Neural crest cell (in vitro differentiated cells): ENCODE measurements around the gene BCR. TPM values are rescaled to one million over a fixed set of nuclear protein-coding genes. Genes with fewer than 3 reads are reported as not detected.

Source experiments
- DNase-seq: peaks from one replicate; pipeline ENCODE4 v3.0.0; 2021; ENCODE audit warnings: low read depth, mixed read lengths, low spot score
- H3K27ac Mint-ChIP-seq: one replicate; pipeline ENCODE4 v1.8.0; 2021; ENCODE audit warnings: mild to moderate bottlenecking, mixed read lengths; ENCODE audit not compliant: unreplicated experiment
- H3K27me3 Mint-ChIP-seq: 2 replicates; pipeline ENCODE4 v1.8.0; 2021; ENCODE audit warnings: low read depth, mild to moderate bottlenecking, mixed read lengths
- H3K36me3 Mint-ChIP-seq: 2 replicates; pipeline ENCODE4 v1.8.0; 2021; ENCODE audit warnings: low read depth, mild to moderate bottlenecking, mixed read lengths
- H3K4me1 Mint-ChIP-seq: 2 replicates; pipeline ENCODE4 v1.8.0; 2021; ENCODE audit warnings: mixed read lengths
- H3K4me3 Mint-ChIP-seq: one replicate; pipeline ENCODE4 v1.8.0; 2021; ENCODE audit warnings: mild to moderate bottlenecking, mixed read lengths
- H3K9me3 Mint-ChIP-seq: 2 replicates; pipeline ENCODE4 v1.8.0; 2021; ENCODE audit warnings: mixed read lengths
- CTCF ChIP-seq: fragments of 200-600 bp; sonication (generic); conservative IDR thresholded peaks from 2 replicates; pipeline ENCODE4 v1.5.0; 2021; ENCODE audit warnings: antibody characterized with exemption, mild to moderate bottlenecking
- total RNA-seq: library from RNA; stranded (reverse); gene quantifications from 2 replicates; pipeline ENCODE4 v1.2.1, GENCODE V29; 2021

BCR gene
- total RNA-seq, 1 donor from 2014 or later, result 54.2 TPM

DNA sequence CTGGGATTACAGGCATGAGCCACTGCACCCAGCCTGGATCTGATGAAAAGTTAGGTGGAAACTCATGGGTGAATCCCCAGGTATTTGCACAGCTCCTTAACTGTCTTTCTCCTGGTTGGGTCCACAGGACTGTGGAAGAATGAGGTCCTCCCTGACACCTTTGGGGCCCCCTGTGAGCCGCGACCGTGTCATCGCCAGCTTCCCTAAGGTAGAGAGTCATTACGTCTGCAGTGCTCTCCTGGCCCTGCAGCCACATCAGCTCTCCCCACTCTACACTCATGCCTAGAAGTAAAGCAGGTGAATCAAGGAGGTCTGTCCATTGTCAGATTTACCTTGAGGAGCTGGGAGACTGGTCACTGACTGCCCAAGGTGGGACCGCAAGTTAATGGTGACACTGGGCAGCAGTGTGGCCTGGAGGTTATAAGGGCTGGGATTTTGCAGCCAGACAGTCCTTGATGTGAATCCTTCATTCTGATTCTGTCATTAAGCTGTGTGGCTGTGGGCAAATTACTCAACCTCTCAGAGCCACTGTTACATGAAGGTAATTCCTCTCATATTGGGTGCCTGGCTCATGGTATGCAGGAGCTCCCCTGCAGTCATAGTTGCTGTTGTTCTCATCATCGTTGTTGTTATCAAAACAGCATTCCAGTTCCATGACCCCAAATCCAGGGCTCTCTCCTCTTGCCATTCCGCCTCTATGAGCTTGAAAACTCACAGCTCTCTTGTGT, 33.7 kb upstream of the BCR start:
- peak overlapping the region; percentile 91 for H3K4me3 Mint-ChIP-seq
- H3K27ac Mint-ChIP-seq, result no peak overlapping the region
- no peak for TF ChIP-seq CTCF
- DNase-seq, result no peak
- H3K36me3 Mint-ChIP-seq, result peaks cover 2% of the 10 kb centered on the region
- H3K4me1 Mint-ChIP-seq, result peaks cover 43% of the 10 kb centered on the region
- H3K9me3 Mint-ChIP-seq, result no peaks in the 10 kb centered on the region
- H3K27me3 Mint-ChIP-seq, result no peaks in the 10 kb centered on the region

DNA sequence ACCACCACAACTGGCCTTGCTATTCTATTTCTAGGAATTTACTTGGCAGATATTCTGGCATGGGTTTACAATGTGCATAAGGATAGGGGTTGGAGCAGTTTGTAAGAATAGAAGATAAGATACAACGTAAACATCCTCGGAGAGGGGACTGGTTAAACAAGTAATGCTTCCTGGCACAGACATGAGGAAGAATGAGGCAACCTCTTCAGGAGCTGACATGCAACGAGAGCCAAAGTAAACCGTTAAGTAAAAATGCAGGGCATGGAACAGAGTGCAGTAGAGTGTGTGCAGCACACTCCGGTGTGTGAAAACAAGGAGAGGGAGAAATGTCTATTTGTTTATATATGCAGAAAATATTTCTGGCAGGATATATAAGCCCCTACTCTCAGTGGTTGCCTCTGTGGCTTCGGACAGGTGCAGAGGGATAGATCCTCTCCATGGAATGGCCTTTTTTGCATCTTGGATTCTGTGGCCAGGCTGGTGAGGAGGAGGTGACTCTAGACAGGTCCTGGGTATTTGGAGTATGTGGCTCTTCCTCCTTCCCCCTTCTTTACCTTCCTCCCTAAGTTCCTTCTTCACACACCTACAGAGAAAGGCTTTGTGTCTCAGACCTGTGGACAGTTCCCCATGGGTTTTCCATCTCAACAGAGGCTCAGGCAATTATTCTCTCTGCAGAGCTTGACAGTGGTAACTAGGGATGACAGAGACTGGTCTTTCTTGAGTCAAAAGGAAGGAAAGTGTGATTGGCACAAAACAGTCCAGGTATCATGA, 32.5 kb upstream of the BCR start:
- no peak for TF ChIP-seq CTCF
- H3K36me3 Mint-ChIP-seq, result peaks cover 2% of the 10 kb centered on the region
- DNase-seq, result no peak
- H3K4me3 Mint-ChIP-seq, result peak overlapping the region; percentile 9
- H3K9me3 Mint-ChIP-seq, result no peaks in the 10 kb centered on the region
- peaks cover 32% of the 10 kb centered on the region for H3K4me1 Mint-ChIP-seq
- H3K27me3 Mint-ChIP-seq, result no peaks in the 10 kb centered on the region
- H3K27ac Mint-ChIP-seq, result no peak overlapping the region

DNA sequence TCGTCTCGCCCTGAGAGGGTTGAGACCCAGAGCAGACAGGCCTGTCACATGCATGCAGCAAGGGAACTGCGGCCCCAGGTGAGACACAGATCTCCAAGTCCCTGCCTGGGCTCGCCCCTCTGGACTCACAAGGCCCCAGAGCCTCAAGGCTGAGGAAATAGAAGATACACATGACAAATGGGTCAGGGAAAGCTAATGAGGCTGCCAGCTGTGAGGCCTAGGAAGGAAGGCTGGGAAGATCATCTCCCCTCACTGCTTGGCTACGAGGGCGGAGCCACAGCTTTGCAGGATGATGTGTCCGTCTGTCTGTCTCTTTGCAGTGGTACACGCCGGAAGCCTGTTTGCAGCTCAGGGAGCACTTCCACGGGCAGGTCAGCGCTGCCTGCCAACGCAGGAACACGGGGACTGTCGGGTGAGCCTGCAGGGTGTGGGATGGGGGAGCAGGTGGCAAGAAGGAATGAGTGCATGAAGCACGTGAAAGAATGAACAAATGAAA, 30.5 kb upstream of the BCR start:
- Mint-ChIP-seq H3K27ac (no peak overlapping the region), H3K36me3 (peaks cover 2% of the 10 kb centered on the region), H3K27me3 (no peaks in the 10 kb centered on the region), H3K4me3 (no peak overlapping the region), H3K4me1 (peaks cover 21% of the 10 kb centered on the region), H3K9me3 (no peaks in the 10 kb centered on the region)
- TF ChIP-seq CTCF, result no peak
- no peak for DNase-seq

DNA sequence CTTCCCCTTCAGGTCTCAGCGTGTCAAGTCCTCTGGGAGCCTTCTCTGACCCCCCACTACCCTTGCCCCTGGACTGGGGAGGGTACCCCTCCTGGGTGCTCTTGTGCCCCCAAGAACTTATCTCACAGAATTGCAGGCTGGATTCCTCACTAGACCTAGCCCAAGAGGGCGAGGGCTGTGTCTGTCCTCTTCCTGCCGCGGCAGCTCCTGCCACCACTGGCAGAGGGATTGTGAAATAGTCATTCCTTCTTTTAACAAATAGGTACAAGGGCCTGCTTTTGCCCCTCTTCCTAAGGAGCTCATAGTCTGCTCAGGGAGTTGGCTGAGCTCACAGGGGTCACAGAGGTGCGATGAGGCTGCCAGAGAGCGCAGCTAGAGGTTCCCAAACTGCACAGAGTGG, 29.5 kb upstream of the BCR start:
- no peak for TF ChIP-seq CTCF
- no peaks in the 10 kb centered on the region for H3K9me3 Mint-ChIP-seq
- H3K27me3 Mint-ChIP-seq, result no peaks in the 10 kb centered on the region
- no peak overlapping the region for H3K27ac Mint-ChIP-seq
- peaks cover 11% of the 10 kb centered on the region for H3K4me1 Mint-ChIP-seq
- no peak for DNase-seq
- H3K4me3 Mint-ChIP-seq, result peak overlapping the region; percentile 19
- peaks cover 2% of the 10 kb centered on the region for H3K36me3 Mint-ChIP-seq

- no peak for DNase-seq
- Mint-ChIP-seq H3K27me3 (no peaks in the 10 kb centered on the region), H3K9me3 (no peaks in the 10 kb centered on the region), H3K27ac (no peak overlapping the region), H3K4me3 (no peak overlapping the region), H3K4me1 (peaks cover 4% of the 10 kb centered on the region), H3K36me3 (peaks cover 2% of the 10 kb centered on the region)
- no peak for TF ChIP-seq CTCF
These were observed 28.5 kb upstream of the BCR start for GRCh38 chr22:23151827-23152226.
